KOPT-K1 (cell line): ENCODE data around the gene CMIP.
A peak's percentile ranks its signal among the peaks of the same experiment; 100 is the strongest.

Experiments
- H3K27ac ChIP-seq: fragments of 200-600 bp; sonication (generic); 2 replicates; pipeline ENCODE4 v1.5.1; 2016; ENCODE audit warnings: antibody characterized with exemption, mild to moderate bottlenecking, low read depth, low read length; ENCODE audit not compliant: poor library complexity, severe bottlenecking
- H3K36me3 ChIP-seq: fragments of 200-600 bp; sonication (generic); 2 replicates; pipeline ENCODE4 v1.5.1; 2017; ENCODE audit warnings: antibody characterized with exemption, mild to moderate bottlenecking, low read length, moderate library complexity; ENCODE audit not compliant: insufficient read depth
- H3K9me3 ChIP-seq: fragments of 200-600 bp; sonication (generic); 2 replicates; pipeline ENCODE4 v1.5.1; 2017; ENCODE audit warnings: antibody characterized with exemption, low read length, mild to moderate bottlenecking; ENCODE audit not compliant: insufficient read depth, poor library complexity, severe bottlenecking

CMIP gene

GRCh38 chr16:81612351-81613163 lies 167.9 kb downstream of the CMIP start:
- Histone ChIP-seq H3K9me3 (no peaks in the 10 kb centered on the region), H3K27ac (no peak overlapping the region), H3K36me3 (peaks cover 41% of the 10 kb centered on the region)

GRCh38 chr16:81614171-81614570 lies 169.6 kb downstream of the CMIP start:
- H3K9me3 ChIP-seq: no peaks in the 10 kb centered on the region

GRCh38 chr16:81614654-81615359 lies 170.2 kb downstream of the CMIP start:
- Histone ChIP-seq H3K36me3 (peaks cover 39% of the 10 kb centered on the region; the same call in 1 of the 2 replicates), H3K27ac (no peak overlapping the region), H3K9me3 (no peaks in the 10 kb centered on the region)

More at GRCh38 chr16:81614171-81614570, 169.6 kb downstream of the CMIP start:
- H3K36me3 ChIP-seq: peaks cover 41% of the 10 kb centered on the region
- H3K27ac ChIP-seq: no peak overlapping the region

GRCh38 chr16:81615411-81615810 lies 170.8 kb downstream of the CMIP start:
- Histone ChIP-seq H3K9me3 (no peaks in the 10 kb centered on the region), H3K27ac (peak overlapping the region; percentile 56), H3K36me3 (peaks cover 37% of the 10 kb centered on the region; the same call in 1 of the 2 replicates)

GRCh38 chr16:81615833-81616232 lies 171.2 kb downstream of the CMIP start:
- Histone ChIP-seq H3K36me3 (peaks cover 37% of the 10 kb centered on the region; the same call in 1 of the 2 replicates), H3K27ac (peak overlapping the region; percentile 56)

GRCh38 chr16:81616321-81617020 lies 171.9 kb downstream of the CMIP start:
- peaks cover 39% of the 10 kb centered on the region; the same call in 1 of the 2 replicates for H3K36me3 ChIP-seq
- H3K27ac ChIP-seq: peak overlapping the region; percentile 56

More at GRCh38 chr16:81615833-81616232, 171.2 kb downstream of the CMIP start:
- no peaks in the 10 kb centered on the region for H3K9me3 ChIP-seq

GRCh38 chr16:81617021-81617346 lies 172.4 kb downstream of the CMIP start:
- Histone ChIP-seq H3K9me3 (no peaks in the 10 kb centered on the region), H3K36me3 (peaks cover 44% of the 10 kb centered on the region; the same call in 1 of the 2 replicates), H3K27ac (peak overlapping the region; percentile 56)

More at GRCh38 chr16:81616321-81617020, 171.9 kb downstream of the CMIP start:
- no peaks in the 10 kb centered on the region for H3K9me3 ChIP-seq

GRCh38 chr16:81618187-81618586 lies 173.6 kb downstream of the CMIP start:
- H3K9me3 ChIP-seq: no peaks in the 10 kb centered on the region
- peaks cover 53% of the 10 kb centered on the region; the same call in 1 of the 2 replicates for H3K36me3 ChIP-seq
- no peak overlapping the region for H3K27ac ChIP-seq

GRCh38 chr16:81618661-81619060 lies 174.1 kb downstream of the CMIP start:
- peaks cover 53% of the 10 kb centered on the region; the same call in 1 of the 2 replicates for H3K36me3 ChIP-seq
- H3K27ac ChIP-seq: no peak overlapping the region
- H3K9me3 ChIP-seq: no peaks in the 10 kb centered on the region

GRCh38 chr16:81620029-81620428 lies 175.4 kb downstream of the CMIP start:
- peaks cover 53% of the 10 kb centered on the region; the same call in 1 of the 2 replicates for H3K36me3 ChIP-seq
- H3K9me3 ChIP-seq: no peaks in the 10 kb centered on the region
- H3K27ac ChIP-seq: no peak overlapping the region

- Histone ChIP-seq H3K27ac (no peak overlapping the region), H3K9me3 (no peaks in the 10 kb centered on the region), H3K36me3 (peaks cover 53% of the 10 kb centered on the region; the same call in 1 of the 2 replicates)
Measured at GRCh38 chr16:81620796-81621195, 176.2 kb downstream of the CMIP start.

GRCh38 chr16:81621496-81621895 lies 176.9 kb downstream of the CMIP start:
- Histone ChIP-seq H3K9me3 (no peaks in the 10 kb centered on the region), H3K36me3 (peaks cover 53% of the 10 kb centered on the region; the same call in 1 of the 2 replicates), H3K27ac (no peak overlapping the region)

- Histone ChIP-seq H3K9me3 (no peaks in the 10 kb centered on the region), H3K27ac (no peak overlapping the region), H3K36me3 (peaks cover 37% of the 10 kb centered on the region; the same call in 1 of the 2 replicates)
Measured at GRCh38 chr16:81623365-81624102, 178.9 kb downstream of the CMIP start.

- peaks cover 31% of the 10 kb centered on the region; the same call in 1 of the 2 replicates for H3K36me3 ChIP-seq
- no peaks in the 10 kb centered on the region for H3K9me3 ChIP-seq
- no peak overlapping the region for H3K27ac ChIP-seq
Measured at GRCh38 chr16:81624403-81624759, 179.8 kb downstream of the CMIP start.
